K562 (cell line): Measurements from ENCODE around the gene SLC40A1. TPM values are rescaled to one million over a fixed set of nuclear protein-coding genes. Genes with fewer than 3 reads are reported as not detected.
A peak's percentile ranks its signal among the peaks of the same experiment; 100 is the strongest.

Experiments
- ATAC-seq: fragments of 200-7000 bp; cut with Tn5 transposase; 3 replicates; pipeline ENCODE4 v1.9.1; 2020; ENCODE audit warnings: moderate library complexity
- BruUV-seq: library from RNA; stranded (reverse); fragments of 400-500 nt; replicated peaks from 2 replicates; lab custom pipeline; 2021; lab: Mats Ljungman, UMichigan
- CTCF ChIA-PET: fragments of 300-600 bp; formaldehyde crosslinking; extraction: SDS; loops from one replicate; lab custom pipeline; 2021; ENCODE audit warnings: low intra/inter-chr PET ratio; lab: Yijun Ruan, JAX
- POLR2A ChIA-PET: fragments of 300-600, 350-650 bp; sonication (Branson Sonifier 250); formaldehyde crosslinking; extraction: SDS; loops from one replicate; lab custom pipeline; 2021; ENCODE audit warnings: antibody characterized with exemption, inconsistent platforms; lab: Yijun Ruan, JAX
- DNase-seq, 4 experiments: peaks; one replicate each; pipeline versions ENCODE4 v3.0.0 to v3.0.0-alpha.2; 2011 to 2018; ENCODE audit warnings: low spot score in 3 of 4, mixed read lengths in 3 of 4; ENCODE audit errors: extremely low read depth in 1 of 4
- FAIRE-seq: peaks from 2 replicates; lab custom pipeline; 2011; peaks lifted over from hg19 to GRCh38; lab: Jason Lieb, UNC
- H2AFZ ChIP-seq: 2 replicates; pipeline ENCODE4 v1.6.0; 2011; ENCODE audit warnings: low read depth, low read length, control low read depth, inconsistent platforms
- H3K27ac ChIP-seq: fragments of 200-600 bp; 3 replicates; pipeline ENCODE4 v1.8.0; 2011; ENCODE audit warnings: low read depth, mild to moderate bottlenecking, control low read depth, inconsistent platforms, low read length, moderate library complexity, mixed read lengths; ENCODE audit errors: extremely low read depth
- H3K27me3 ChIP-seq, 2 experiments: fragments of 300-600 bp in 1 of 2; 2 replicates in 1 of 2; 3 replicates in 1 of 2; pipeline versions ENCODE4 v1.6.0 to v1.8.0; 2011; ENCODE audit warnings: inconsistent platforms in 2 of 2, low read length in 2 of 2, mild to moderate bottlenecking in 1 of 2, mixed read lengths in 1 of 2, moderate library complexity in 1 of 2; ENCODE audit not compliant: control insufficient read depth in 2 of 2, insufficient read depth in 2 of 2
- H3K36me3 ChIP-seq: fragments of 300-600 bp; 3 replicates; pipeline ENCODE4 v1.8.0; 2011; ENCODE audit warnings: mild to moderate bottlenecking, low read length, inconsistent platforms; ENCODE audit not compliant: control insufficient read depth, insufficient read depth
- H3K4me1 ChIP-seq, 2 experiments: fragments of 200-600 bp in 1 of 2; replicated peaks in 1 of 2; 2 replicates in 1 of 2; 3 replicates in 1 of 2; pipeline versions ENCODE4 v1.5.1 to v1.8.0; 2011; ENCODE audit warnings: inconsistent platforms in 2 of 2, low read length in 2 of 2, mild to moderate bottlenecking in 1 of 2, mixed read lengths in 1 of 2, moderate library complexity in 1 of 2; ENCODE audit not compliant: control insufficient read depth in 2 of 2, insufficient read depth in 2 of 2
- H3K4me2 ChIP-seq: 2 replicates; pipeline ENCODE4 v1.6.1; 2011; ENCODE audit warnings: low read length, control low read depth, inconsistent platforms, mixed read lengths; ENCODE audit not compliant: insufficient read depth
- H3K4me3 ChIP-seq: fragments of 200-600 bp; sonication (generic), shearing (Covaris generic); 2 replicates; pipeline ENCODE4 v1.5.1; 2016; ENCODE audit warnings: control low read depth, inconsistent platforms
- H3K79me2 ChIP-seq: fragments of 200-600 bp; 3 replicates; pipeline ENCODE4 v1.8.0; 2011; ENCODE audit warnings: low read length, inconsistent platforms; ENCODE audit not compliant: control insufficient read depth, insufficient read depth
- H3K9ac ChIP-seq, 2 experiments: 2 replicates each; pipeline versions ENCODE4 v1.6.0 to v1.6.1; 2011; ENCODE audit warnings: low read depth in 2 of 2, low read length in 2 of 2, control low read depth in 1 of 2, inconsistent platforms in 1 of 2, mild to moderate bottlenecking in 1 of 2, mixed read lengths in 1 of 2; ENCODE audit not compliant: insufficient read depth in 1 of 2
- H3K9me1 ChIP-seq: one replicate; pipeline ENCODE4 v1.6.0; 2011; ENCODE audit warnings: inconsistent platforms, mild to moderate bottlenecking, low read length, moderate library complexity; ENCODE audit not compliant: control insufficient read depth, insufficient read depth
- H3K9me3 ChIP-seq: replicated peaks from 2 replicates; pipeline ENCODE4 v1.5.1; 2011; ENCODE audit warnings: low read depth, low read length, inconsistent platforms; ENCODE audit not compliant: control insufficient read depth, insufficient read depth
- H4K20me1 ChIP-seq: replicated peaks from 2 replicates; pipeline ENCODE4 v1.6.1; 2011; ENCODE audit warnings: low read length, inconsistent platforms, mixed read lengths; ENCODE audit not compliant: control insufficient read depth, insufficient read depth
- C11orf30 ChIP-seq: fragments of 450-650 bp; IDR thresholded peaks from 2 replicates; pipeline ENCODE4 v1.6.1; 2016; ENCODE audit warnings: low read depth, mild to moderate bottlenecking
- FOSL1 ChIP-seq: fragments of 200-800 bp; sonication (Bioruptor generic); conservative IDR thresholded peaks from 2 replicates; pipeline ENCODE4 v1.6.1; 2016; ENCODE audit warnings: missing genetic modification characterization, missing compliant biosample characterization
- MAFF ChIP-seq: IDR thresholded peaks from 2 replicates; pipeline ENCODE4 v1.6.1; 2012; ENCODE audit warnings: low read length, improper control_type of control experiment
- MAFG ChIP-seq: fragments of 450-650 bp; conservative IDR thresholded peaks from 2 replicates; pipeline ENCODE4 v1.6.1; 2016; ENCODE audit warnings: missing genetic modification characterization, missing compliant biosample characterization
- MAFK ChIP-seq: IDR thresholded peaks from 2 replicates; pipeline ENCODE4 v1.6.1; 2011; ENCODE audit warnings: low read length, improper control_type of control experiment
- TCFL5 ChIP-seq: fragments of 250-450 bp; sonication (Bioruptor Pico); conservative IDR thresholded peaks from 2 replicates; pipeline ENCODE4 v1.6.1; 2021; ENCODE audit warnings: mild to moderate bottlenecking, moderate library complexity, matching md5 sums
- ZNF23 ChIP-seq: fragments of 250-450 bp; sonication (Bioruptor Pico); IDR thresholded peaks from 2 replicates; pipeline ENCODE4 v1.4.0; 2020; ENCODE audit warnings: mild to moderate bottlenecking
- ZNF316 ChIP-seq: fragments of 450-650 bp; IDR thresholded peaks from 2 replicates; pipeline ENCODE4 v1.6.1; 2016
- ZNF551 ChIP-seq: fragments of 250-450 bp; sonication (Bioruptor Pico); IDR thresholded peaks from 2 replicates; pipeline ENCODE4 v1.5.0; 2021; ENCODE audit warnings: mild to moderate bottlenecking, moderate library complexity
- WGBS: fragments of 100-300 bp; shearing (Covaris generic); methylation state at CpG from one replicate; pipeline ENCODE4 v1.1.6; 2016; ENCODE audit warnings: low coverage, mixed read lengths; ENCODE audit not compliant: insufficient coverage; ENCODE audit errors: missing lambda C conversion rate; 5-methylcytosine and 5-hydroxymethylcytosine counted together
- in situ Hi-C: fragments of 300-500 bp; cut with MboI; formaldehyde crosslinking; loops from 4 replicates; pipeline ENCODE4 v1.15.0; 2018; ENCODE audit warnings: inconsistent platforms, mixed read lengths
- intact Hi-C: fragments of 100-400 bp; cut with micrococcal nuclease; formaldehyde crosslinking; loops from 2 replicates; pipeline ENCODE4 v1.14.2; 2022
- polyA plus RNA-seq, 8 experiments: library from polyadenylated mRNA; depleted of rRNA in 4 of 8; stranded (reverse) in 5 of 8; unstranded in 3 of 8; fragments of >200 nt; fragmentation: Nextera tagmentation in 2 of 8; fragmentation: Illumina TruSeq in 1 of 8; extraction: Ambion mirVana in 2 of 8; extraction: Trizol in 1 of 8; gene quantifications; 2 replicates each; pipeline versions ENCODE4 v1.2.1 to v1.2.3, GENCODE V29; 2011 to 2014; ENCODE audit warnings: inconsistent platforms in 1 of 8, missing spikeins in 1 of 8
- total RNA-seq, 7 experiments: library from RNA; depleted of rRNA in 6 of 7; stranded (reverse); fragments of >200 nt in 6 of 7; fragmentation: Illumina TruSeq in 2 of 7; extraction: Trizol in 2 of 7; gene quantifications; 2 replicates each; pipeline versions ENCODE4 v1.2.1 to v1.2.3, GENCODE V29; 2011 to 2021; ENCODE audit warnings: low replicate concordance in 1 of 7
- TF ChIP-seq, protein P1 (sequence below), 2 experiments: fragments of 450-650 bp in 1 of 2; IDR thresholded peaks; 2 replicates each; pipeline ENCODE4 v1.6.1; 2011 to 2017; ENCODE audit warnings: low read depth in 2 of 2, antibody characterized with exemption in 1 of 2, borderline replicate concordance in 1 of 2, low read length in 1 of 2, mild to moderate bottlenecking in 1 of 2, mixed read lengths in 1 of 2; ENCODE audit not compliant: control insufficient read depth in 1 of 2
- TF ChIP-seq, protein P2 (sequence below): sonication (generic); formaldehyde crosslinking; IDR thresholded peaks from 2 replicates; pipeline ENCODE4 v1.8.1; 2023; ENCODE audit warnings: missing genetic modification reagents, mild to moderate bottlenecking, borderline replicate concordance

SLC40A1 gene
- total and polyA plus RNA-seq, 9 of the 15 experiments (the other 6 are each of a cell fraction or from before 2014, with no cell fraction given) = 42.2 to 95.9 (median 54.9) TPM

DNA sequence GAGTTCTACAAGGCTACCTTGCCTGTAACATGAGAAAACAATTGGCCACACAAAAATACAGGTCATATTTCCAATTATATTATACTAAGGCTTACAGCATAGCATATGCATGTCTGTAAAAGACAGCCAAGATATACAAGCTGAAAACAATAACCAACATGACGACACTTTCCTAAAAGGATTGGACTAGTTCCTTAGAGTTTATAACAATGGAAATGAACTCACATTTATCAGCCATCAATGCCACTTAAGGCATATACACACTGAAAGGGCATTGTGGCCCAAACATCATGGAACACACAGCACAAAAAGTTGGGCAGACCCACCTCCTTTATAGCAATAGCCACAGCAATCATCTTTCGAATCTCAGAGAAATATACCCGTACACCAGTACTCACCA lies 52.0 kb downstream of the SLC40A1 start (continued):
- no peak for TF ChIP-seq FOSL1 (tag)
- no peak for TF ChIP-seq TCFL5 (CRISPR knock-in tag)
- no peak for TF ChIP-seq MAFF

DNA sequence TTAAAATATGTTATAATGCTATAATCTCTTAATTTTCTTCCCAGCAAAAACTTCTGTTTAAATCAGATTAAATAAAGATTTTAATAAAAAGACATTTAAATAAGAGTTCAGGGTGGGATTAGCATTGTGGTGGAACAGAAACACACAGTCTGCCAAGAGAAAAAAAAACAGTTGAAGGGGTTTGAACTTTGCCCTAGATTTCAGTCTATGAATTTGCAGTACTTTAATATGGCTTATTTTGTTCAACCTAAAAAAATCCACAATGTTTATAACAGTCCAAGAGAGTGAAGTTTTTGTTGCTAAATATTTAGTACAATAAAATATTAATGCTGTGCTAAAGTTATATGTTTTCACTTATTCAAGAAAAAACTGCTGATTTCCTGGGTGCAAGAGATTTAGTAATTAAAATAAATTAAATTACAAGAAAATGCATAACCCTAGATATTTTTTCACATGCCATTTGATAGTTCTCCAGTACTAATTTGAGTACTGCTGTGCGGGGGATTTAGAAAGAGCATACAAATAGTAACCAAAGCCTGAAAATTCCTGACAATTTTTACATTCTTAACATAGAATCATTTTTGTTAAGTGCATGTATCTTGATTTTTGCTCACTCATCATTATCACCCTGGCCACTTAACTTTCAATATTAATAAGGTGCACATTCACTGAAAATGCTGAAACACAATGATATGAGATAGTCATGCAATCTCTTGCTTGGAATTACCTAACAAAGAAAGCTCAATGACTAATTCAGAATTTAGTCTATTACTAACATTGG lies 52.6 kb downstream of the SLC40A1 start:
- in situ Hi-C loops = no loop called here

More for the DNA sequence above, 52.6 kb downstream of the SLC40A1 start:
- no TSS peak for BruUV-seq
- WGBS = 90% methylated on average over 1 of the region's 1 CpG
- intact Hi-C loops = no loop called here
- POLR2A ChIA-PET = no interaction called here
- no peak overlapping the region for H2AFZ ChIP-seq
- peaks cover 0 to 2% of the 10 kb centered on the region in 2 experiments; a peak in 1 of 5 replicates for H3K4me1 ChIP-seq
- no peaks in the 10 kb centered on the region for H4K20me1 ChIP-seq
- no peak overlapping the region for H3K4me3 ChIP-seq
- no peak overlapping the region for H3K4me2 ChIP-seq
- H3K27me3 ChIP-seq = no peaks in the 10 kb centered on the region
- no peak for DNase-seq
- CTCF ChIA-PET = no interaction called here
- no peak overlapping the region for H3K9ac ChIP-seq
- H3K9me1 ChIP-seq = no peaks in the 10 kb centered on the region
- ATAC-seq = no peak
- H3K79me2 ChIP-seq = no peaks in the 10 kb centered on the region
- TF ChIP-seq, protein P1, sequence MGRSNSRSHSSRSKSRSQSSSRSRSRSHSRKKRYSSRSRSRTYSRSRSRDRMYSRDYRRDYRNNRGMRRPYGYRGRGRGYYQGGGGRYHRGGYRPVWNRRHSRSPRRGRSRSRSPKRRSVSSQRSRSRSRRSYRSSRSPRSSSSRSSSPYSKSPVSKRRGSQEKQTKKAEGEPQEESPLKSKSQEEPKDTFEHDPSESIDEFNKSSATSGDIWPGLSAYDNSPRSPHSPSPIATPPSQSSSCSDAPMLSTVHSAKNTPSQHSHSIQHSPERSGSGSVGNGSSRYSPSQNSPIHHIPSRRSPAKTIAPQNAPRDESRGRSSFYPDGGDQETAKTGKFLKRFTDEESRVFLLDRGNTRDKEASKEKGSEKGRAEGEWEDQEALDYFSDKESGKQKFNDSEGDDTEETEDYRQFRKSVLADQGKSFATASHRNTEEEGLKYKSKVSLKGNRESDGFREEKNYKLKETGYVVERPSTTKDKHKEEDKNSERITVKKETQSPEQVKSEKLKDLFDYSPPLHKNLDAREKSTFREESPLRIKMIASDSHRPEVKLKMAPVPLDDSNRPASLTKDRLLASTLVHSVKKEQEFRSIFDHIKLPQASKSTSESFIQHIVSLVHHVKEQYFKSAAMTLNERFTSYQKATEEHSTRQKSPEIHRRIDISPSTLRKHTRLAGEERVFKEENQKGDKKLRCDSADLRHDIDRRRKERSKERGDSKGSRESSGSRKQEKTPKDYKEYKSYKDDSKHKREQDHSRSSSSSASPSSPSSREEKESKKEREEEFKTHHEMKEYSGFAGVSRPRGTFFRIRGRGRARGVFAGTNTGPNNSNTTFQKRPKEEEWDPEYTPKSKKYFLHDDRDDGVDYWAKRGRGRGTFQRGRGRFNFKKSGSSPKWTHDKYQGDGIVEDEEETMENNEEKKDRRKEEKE (IDR thresholded peaks at IDR 0.05; ENCODE audit: borderline replicate concordance in 1 of 2, control insufficient read depth in 1 of 2, low read depth in 2 of 2, low read length in 1 of 2) = no peak
- TF ChIP-seq ZNF551 (CRISPR knock-in tag) = no peak
- peak; percentile 78 for TF ChIP-seq ZNF316
- peak; percentile 20; the same call in 1 of the 2 replicates for TF ChIP-seq MAFK
- no peak for TF ChIP-seq ZNF23
- peak; percentile 44; the same call in 1 of the 2 replicates for TF ChIP-seq MAFF
- TF ChIP-seq MAFG (tag) = peak; percentile 34; the same call in 1 of the 2 replicates
- peak; percentile 52; the same call in 1 of the 2 replicates for TF ChIP-seq C11orf30
- TF ChIP-seq, protein P2, sequence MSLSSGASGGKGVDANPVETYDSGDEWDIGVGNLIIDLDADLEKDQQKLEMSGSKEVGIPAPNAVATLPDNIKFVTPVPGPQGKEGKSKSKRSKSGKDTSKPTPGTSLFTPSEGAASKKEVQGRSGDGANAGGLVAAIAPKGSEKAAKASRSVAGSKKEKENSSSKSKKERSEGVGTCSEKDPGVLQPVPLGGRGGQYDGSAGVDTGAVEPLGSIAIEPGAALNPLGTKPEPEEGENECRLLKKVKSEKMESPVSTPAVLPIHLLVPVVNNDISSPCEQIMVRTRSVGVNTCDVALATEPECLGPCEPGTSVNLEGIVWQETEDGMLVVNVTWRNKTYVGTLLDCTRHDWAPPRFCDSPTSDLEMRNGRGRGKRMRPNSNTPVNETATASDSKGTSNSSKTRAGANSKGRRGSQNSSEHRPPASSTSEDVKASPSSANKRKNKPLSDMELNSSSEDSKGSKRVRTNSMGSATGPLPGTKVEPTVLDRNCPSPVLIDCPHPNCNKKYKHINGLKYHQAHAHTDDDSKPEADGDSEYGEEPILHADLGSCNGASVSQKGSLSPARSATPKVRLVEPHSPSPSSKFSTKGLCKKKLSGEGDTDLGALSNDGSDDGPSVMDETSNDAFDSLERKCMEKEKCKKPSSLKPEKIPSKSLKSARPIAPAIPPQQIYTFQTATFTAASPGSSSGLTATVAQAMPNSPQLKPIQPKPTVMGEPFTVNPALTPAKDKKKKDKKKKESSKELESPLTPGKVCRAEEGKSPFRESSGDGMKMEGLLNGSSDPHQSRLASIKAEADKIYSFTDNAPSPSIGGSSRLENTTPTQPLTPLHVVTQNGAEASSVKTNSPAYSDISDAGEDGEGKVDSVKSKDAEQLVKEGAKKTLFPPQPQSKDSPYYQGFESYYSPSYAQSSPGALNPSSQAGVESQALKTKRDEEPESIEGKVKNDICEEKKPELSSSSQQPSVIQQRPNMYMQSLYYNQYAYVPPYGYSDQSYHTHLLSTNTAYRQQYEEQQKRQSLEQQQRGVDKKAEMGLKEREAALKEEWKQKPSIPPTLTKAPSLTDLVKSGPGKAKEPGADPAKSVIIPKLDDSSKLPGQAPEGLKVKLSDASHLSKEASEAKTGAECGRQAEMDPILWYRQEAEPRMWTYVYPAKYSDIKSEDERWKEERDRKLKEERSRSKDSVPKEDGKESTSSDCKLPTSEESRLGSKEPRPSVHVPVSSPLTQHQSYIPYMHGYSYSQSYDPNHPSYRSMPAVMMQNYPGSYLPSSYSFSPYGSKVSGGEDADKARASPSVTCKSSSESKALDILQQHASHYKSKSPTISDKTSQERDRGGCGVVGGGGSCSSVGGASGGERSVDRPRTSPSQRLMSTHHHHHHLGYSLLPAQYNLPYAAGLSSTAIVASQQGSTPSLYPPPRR (CRISPR knock-in tag) = no peak
- H3K9me3 ChIP-seq = no peaks in the 10 kb centered on the region
- no peak for FAIRE-seq
- no peak overlapping the region for H3K27ac ChIP-seq
- H3K36me3 ChIP-seq = no peaks in the 10 kb centered on the region
